ENCODE data around the gene RNU7-1. TPM values are rescaled to one million over a fixed set of nuclear protein-coding genes. Genes with fewer than 3 reads are reported as not detected.

RNU7-1 gene
- total RNA-seq, 1 experiment from 2014 or later, result not detected

DNA sequence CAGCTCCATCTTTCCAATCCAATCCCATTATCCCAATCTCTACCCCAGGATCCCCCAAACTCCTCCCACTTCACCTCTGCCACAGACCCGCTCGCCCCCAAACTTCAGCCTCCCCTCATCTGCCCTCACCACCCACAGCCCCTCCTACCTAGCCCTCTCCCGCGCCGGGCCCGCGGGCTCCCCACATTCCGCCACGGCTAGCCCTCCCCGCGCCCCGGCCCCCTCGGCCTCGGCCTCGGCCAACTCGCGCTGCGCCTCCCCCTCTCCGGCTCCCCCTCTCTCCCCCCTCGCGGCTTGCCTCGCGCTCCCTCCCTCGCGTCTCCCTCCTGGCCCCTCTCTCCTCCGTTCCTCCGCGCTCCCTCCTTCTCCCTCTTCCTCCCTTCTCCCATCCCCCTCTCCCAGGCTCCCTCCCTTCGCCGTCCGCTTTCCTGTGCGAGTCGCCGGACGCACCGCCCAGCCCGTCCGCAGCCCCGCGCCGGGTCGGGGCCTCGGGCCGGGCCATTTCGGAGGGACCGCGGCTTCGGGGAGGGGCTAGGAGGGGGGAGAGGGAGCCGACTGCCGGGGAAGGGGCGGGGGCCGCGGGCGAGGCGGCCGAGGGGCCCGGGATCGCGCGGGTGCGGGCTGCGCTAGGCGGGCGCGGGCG, 16.1 kb upstream of the RNU7-1 start, which contains the start of gene ATN1:
Gene ATN1, plus strand, starts transcription at position 581 of the 643 bp plus-strand sequence. CDS start 6,043 bp downstream, outside the sequence.
- Mint-ChIP-seq H3K27ac (peak within 1 kb of the TSS; percentile 98), H3K4me3 (peak within 1 kb of the TSS; percentile 94), H3K9me3 (no peaks in the 10 kb centered on the region), H3K36me3 (peaks cover 10% of the 10 kb centered on the region), H3K27me3 (ENCODE audit: low read depth) (no peaks in the 10 kb centered on the region), H3K4me1 (peaks cover 58% of the 10 kb centered on the region)
- ChIA-PET CTCF (interaction anchor here (0.9 to 7.0 kb wide), 10 partner anchors 9 to 60 kb away, joined by 3 to 93 read pairs (median 33); partner anchors contain the start of genes C12orf57, RNU7-1, SPSB2 and TPI1), POLR2A (interaction anchor here (2.0 to 3.9 kb wide), 6 partner anchors 11 to 59 kb away, joined by 7 to 66 read pairs (median 20); partner anchors contain the start of genes C12orf57, ENO2 and RNU7-1)
- DNase-seq (ENCODE audit: low spot score) (peak; percentile 86), ATAC-seq (peak; percentile 19)
- TF ChIP-seq ZNF138 (CRISPR knock-in tag; conservative IDR thresholded peaks at IDR 0.05) (no peak), FOXK1 (CRISPR knock-in tag; IDR thresholded peaks at IDR 0.05) (peak; percentile 75; the same call in 1 of the 2 replicates), FOXP4 (CRISPR knock-in tag; IDR thresholded peaks at IDR 0.05) (peak; percentile 79; the same call in 1 of the 2 replicates), SMAD4 (CRISPR knock-in tag; IDR thresholded peaks at IDR 0.05) (no peak), TP53 (CRISPR knock-in tag; IDR thresholded peaks at IDR 0.05) (no peak), TCF7 (CRISPR knock-in tag; IDR thresholded peaks at IDR 0.05; ENCODE audit: low read depth) (0 out of 2 replicates have a peak, but pooled peaks have one; percentile 27), HMGA2 (CRISPR knock-in tag; IDR thresholded peaks at IDR 0.05) (no peak), E2F4 (CRISPR knock-in tag; IDR thresholded peaks at IDR 0.05; ENCODE audit: borderline replicate concordance, low read depth) (no peak), E2F5 (CRISPR knock-in tag; IDR thresholded peaks at IDR 0.05) (no peak), CREB1 (CRISPR knock-in tag; IDR thresholded peaks at IDR 0.05) (no peak), KAT7 (CRISPR knock-in tag; IDR thresholded peaks at IDR 0.05; ENCODE audit: borderline replicate concordance) (peak; percentile 98; the same call in 1 of the 2 replicates), NFYB (CRISPR knock-in tag; conservative IDR thresholded peaks at IDR 0.05; ENCODE audit: low read depth) (no peak), IRF2 (CRISPR knock-in tag; IDR thresholded peaks at IDR 0.05; ENCODE audit: borderline replicate concordance, low read depth) (no peak), JAZF1 (CRISPR knock-in tag; IDR thresholded peaks at IDR 0.05) (no peak), NFATC4 (CRISPR knock-in tag; IDR thresholded peaks at IDR 0.05) (no peak), ARID4B (CRISPR knock-in tag; IDR thresholded peaks at IDR 0.05; ENCODE audit: borderline replicate concordance) (peak; percentile 34; the same call in 1 of the 2 replicates)
- TF ChIP-seq, protein P1, sequence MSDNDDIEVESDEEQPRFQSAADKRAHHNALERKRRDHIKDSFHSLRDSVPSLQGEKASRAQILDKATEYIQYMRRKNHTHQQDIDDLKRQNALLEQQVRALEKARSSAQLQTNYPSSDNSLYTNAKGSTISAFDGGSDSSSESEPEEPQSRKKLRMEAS (CRISPR knock-in tag; IDR thresholded peaks at IDR 0.05), result no peak; the same call in 1 of the 2 replicates
- TF ChIP-seq, protein P2, sequence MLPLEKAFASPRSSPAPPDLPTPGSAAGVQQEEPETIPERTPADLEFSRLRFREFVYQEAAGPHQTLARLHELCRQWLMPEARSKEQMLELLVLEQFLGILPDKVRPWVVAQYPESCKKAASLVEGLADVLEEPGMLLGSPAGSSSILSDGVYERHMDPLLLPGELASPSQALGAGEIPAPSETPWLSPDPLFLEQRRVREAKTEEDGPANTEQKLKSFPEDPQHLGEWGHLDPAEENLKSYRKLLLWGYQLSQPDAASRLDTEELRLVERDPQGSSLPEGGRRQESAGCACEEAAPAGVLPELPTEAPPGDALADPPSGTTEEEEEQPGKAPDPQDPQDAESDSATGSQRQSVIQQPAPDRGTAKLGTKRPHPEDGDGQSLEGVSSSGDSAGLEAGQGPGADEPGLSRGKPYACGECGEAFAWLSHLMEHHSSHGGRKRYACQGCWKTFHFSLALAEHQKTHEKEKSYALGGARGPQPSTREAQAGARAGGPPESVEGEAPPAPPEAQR (CRISPR knock-in tag; IDR thresholded peaks at IDR 0.05), result no peak
- TF ChIP-seq, protein P3, sequence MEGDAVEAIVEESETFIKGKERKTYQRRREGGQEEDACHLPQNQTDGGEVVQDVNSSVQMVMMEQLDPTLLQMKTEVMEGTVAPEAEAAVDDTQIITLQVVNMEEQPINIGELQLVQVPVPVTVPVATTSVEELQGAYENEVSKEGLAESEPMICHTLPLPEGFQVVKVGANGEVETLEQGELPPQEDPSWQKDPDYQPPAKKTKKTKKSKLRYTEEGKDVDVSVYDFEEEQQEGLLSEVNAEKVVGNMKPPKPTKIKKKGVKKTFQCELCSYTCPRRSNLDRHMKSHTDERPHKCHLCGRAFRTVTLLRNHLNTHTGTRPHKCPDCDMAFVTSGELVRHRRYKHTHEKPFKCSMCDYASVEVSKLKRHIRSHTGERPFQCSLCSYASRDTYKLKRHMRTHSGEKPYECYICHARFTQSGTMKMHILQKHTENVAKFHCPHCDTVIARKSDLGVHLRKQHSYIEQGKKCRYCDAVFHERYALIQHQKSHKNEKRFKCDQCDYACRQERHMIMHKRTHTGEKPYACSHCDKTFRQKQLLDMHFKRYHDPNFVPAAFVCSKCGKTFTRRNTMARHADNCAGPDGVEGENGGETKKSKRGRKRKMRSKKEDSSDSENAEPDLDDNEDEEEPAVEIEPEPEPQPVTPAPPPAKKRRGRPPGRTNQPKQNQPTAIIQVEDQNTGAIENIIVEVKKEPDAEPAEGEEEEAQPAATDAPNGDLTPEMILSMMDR (IDR thresholded peaks at IDR 0.05), result no peak
- TF ChIP-seq, protein P4, sequence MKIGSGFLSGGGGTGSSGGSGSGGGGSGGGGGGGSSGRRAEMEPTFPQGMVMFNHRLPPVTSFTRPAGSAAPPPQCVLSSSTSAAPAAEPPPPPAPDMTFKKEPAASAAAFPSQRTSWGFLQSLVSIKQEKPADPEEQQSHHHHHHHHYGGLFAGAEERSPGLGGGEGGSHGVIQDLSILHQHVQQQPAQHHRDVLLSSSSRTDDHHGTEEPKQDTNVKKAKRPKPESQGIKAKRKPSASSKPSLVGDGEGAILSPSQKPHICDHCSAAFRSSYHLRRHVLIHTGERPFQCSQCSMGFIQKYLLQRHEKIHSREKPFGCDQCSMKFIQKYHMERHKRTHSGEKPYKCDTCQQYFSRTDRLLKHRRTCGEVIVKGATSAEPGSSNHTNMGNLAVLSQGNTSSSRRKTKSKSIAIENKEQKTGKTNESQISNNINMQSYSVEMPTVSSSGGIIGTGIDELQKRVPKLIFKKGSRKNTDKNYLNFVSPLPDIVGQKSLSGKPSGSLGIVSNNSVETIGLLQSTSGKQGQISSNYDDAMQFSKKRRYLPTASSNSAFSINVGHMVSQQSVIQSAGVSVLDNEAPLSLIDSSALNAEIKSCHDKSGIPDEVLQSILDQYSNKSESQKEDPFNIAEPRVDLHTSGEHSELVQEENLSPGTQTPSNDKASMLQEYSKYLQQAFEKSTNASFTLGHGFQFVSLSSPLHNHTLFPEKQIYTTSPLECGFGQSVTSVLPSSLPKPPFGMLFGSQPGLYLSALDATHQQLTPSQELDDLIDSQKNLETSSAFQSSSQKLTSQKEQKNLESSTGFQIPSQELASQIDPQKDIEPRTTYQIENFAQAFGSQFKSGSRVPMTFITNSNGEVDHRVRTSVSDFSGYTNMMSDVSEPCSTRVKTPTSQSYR (CRISPR knock-in tag; IDR thresholded peaks at IDR 0.05), result peak; percentile 90

Measured in WTC11 (cell line).